ENCODE results near the gene ART4.

- TF ChIP-seq EZH2 (IDR thresholded peaks at IDR 0.05; ENCODE audit: borderline replicate concordance, low read length), result no peak
- TF ChIP-seq CTCF (IDR thresholded peaks at IDR 0.05; ENCODE audit: low read length), result no peak
Measured at GRCh38 chr12:14850929-14851663, 7.8 kb upstream of the ART4 start.
